HG03565 (cell line): ENCODE data around the gene FTCD.
"Not testable (repeated sequence)": the region's sequence is repeated elsewhere in the genome, so short reads cannot be mapped to it uniquely, and the experiment has no call there.

ENCODE experiments used
- ATAC-seq: cut with Tn5 transposase; IDR thresholded peaks from one replicate; pipeline ENCODE4 v1.9.1; 2021; ENCODE audit warnings: mild to moderate bottlenecking, moderate library complexity; ENCODE audit not compliant: unreplicated experiment

Gene FTCD

GRCh38 chr21:46113497-46114176 lies 41.7 kb downstream of the FTCD start:
- ATAC-seq = no peak

- ATAC-seq = no peak
Observed at GRCh38 chr21:46112725-46113215, 42.6 kb downstream of the FTCD start.

GRCh38 chr21:46111857-46112724 lies 43.3 kb downstream of the FTCD start:
- ATAC-seq = no peak

DNA sequence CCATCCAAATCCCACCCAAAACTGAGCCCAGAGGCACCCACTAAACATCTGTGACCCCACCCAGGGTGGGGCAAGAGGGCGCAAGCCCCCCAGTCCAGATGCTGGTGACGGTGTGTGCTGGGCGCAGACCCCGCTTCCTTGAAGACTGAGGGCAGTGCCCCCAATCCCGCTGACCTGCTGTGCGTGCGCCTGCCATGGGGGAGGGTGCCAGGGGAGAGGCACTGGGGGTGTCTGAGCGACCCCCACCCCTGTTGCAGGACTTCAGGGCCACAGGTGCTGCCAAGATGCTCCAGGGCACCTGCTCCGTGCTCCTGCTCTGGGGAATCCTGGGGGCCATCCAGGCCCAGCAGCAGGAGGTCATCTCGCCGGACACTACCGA lies 44.2 kb downstream of the FTCD start:
- no peak for ATAC-seq

DNA sequence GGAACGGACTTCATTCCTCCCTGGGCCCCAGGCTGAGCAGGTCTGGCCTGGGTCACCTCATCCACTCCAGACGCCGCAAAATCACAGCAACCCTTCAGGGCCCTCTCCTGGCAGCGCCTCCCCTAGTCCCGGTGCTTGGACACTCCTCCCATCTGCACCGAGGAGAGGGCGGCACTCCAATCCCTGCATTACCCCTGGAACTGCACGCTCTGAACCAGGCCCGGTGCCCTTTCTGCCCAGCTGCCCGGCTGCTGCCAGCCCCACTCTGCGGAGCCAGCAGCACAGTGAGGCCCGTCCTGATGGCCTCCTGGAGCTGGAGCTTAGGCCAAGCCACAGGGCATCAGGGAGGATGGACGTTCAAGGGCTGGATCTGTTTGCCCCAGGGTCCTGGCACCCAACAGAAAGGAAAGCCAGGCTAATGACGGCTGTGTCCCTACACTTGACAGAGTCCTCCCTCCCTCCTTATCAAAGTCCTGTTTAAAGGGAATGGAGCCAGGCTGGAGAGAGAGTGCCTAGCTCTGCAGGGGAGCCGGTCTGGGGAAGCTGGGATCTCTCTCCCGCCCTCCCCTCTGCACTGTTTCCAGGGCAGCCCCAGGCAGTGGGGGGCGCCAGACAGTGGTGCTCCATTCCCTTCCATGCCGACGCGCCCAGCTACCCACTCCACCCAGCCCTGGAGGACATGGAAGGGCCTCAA lies 44.7 kb downstream of the FTCD start:
- ATAC-seq = no peak

- ATAC-seq = no peak
Observed at GRCh38 chr21:46109313-46110221, 45.8 kb downstream of the FTCD start.

DNA sequence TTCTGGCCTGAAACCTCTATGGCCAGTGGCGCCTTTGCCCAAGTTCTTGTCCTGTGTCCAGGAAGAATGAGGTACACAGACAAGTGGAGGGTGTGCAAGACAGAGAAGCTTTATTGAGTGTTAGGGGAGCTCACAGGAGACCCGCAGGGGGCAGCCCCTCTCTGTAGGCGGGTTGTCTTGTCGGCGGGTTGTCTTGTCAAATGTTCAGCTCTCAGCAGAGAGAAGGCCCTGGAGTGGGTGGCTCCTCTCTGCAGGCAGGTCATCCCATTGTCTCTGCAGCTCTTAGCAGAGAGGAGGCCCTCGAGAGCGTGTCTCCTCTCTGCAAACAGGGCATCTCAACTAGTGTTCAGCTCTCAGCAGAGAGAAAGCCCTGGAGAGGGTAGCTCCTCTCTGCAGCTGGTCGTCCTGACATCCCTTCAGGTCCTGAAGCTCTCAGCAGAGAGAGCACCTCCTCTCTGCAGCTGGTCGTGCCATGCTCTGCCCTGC lies 46.5 kb downstream of the FTCD start:
- no peak for ATAC-seq

DNA sequence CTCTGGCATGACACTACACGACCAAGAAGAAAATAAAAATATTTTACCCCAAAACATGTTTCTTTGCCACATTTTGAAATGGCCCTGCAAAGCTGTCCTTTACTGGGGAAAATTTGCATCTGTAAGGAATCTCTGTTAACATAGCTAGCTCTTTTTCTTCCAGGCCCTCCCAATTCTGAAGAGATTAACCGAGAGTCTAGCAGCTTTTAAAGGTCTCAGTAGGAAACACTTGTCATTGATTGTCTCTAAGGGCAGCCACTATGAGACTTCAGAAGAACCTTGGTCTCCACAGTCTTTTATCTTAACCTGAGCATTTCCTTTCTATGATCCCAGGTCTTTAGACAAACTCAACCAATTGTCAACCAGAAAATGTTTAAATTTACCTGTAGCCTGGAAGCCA lies 48.0 kb downstream of the FTCD start:
- ATAC-seq = not testable (repeated sequence)

- no peak for ATAC-seq
Observed at GRCh38 chr21:46104104-46104503, 51.3 kb downstream of the FTCD start.

DNA sequence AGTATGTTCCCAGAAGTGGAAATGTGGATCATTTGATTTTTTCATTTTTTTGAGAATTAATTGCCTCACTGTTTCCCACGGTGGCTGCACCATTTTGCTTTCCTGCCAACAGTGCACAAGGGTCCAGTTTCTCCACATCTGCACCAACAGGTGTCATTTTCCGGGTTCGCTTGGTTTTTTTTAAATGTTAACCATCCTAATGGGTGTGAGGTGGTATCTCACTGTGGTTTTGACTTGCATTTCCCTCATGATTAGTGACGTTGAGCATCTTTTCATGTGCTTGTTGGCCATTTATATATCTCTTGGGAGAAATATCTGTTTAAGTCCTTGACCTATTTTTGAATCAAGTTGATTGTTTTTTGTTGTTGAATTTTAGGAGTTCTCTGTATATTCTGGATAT lies 54.5 kb downstream of the FTCD start:
- no peak for ATAC-seq

DNA sequence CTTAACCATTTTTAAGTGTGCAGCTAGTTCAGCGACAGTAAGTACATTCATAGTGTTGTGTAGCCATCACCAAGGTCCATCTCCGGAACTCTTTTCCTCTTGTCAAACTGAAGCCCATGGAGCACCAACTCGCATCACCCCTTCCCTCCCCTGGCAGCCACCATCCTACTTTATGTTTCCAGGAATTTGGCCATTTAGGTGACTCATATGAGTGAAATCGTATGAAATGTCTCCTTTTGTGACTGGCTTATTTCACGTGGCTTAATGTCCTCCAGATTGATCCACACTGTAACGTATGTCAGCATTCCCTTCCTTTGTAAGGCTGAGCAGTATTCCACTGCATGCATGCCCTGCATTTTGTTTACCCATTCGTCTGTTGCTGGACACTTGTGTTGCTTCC lies 55.0 kb downstream of the FTCD start:
- no peak for ATAC-seq

DNA sequence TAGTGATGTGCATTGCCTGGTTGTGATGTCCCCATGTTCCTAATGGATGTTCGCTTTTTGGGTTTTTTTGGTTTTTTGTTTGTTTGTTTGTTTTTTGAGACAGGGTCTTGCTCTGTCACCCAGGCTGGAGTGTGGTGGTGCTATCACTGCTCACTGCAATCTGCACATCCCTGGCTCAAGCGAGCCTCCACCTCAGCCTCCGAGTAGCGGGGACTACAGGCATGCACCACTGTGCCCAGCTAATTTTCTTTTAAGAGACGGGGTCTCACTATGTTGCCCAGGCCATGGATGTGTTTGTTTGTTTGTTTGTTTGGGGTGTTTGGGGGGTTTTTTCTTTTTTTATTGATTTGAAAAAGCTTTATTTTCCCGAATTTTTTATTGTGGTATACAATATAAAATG lies 55.4 kb downstream of the FTCD start:
- no peak for ATAC-seq

GRCh38 chr21:46099476-46099875 lies 55.9 kb downstream of the FTCD start:
- no peak for ATAC-seq

DNA sequence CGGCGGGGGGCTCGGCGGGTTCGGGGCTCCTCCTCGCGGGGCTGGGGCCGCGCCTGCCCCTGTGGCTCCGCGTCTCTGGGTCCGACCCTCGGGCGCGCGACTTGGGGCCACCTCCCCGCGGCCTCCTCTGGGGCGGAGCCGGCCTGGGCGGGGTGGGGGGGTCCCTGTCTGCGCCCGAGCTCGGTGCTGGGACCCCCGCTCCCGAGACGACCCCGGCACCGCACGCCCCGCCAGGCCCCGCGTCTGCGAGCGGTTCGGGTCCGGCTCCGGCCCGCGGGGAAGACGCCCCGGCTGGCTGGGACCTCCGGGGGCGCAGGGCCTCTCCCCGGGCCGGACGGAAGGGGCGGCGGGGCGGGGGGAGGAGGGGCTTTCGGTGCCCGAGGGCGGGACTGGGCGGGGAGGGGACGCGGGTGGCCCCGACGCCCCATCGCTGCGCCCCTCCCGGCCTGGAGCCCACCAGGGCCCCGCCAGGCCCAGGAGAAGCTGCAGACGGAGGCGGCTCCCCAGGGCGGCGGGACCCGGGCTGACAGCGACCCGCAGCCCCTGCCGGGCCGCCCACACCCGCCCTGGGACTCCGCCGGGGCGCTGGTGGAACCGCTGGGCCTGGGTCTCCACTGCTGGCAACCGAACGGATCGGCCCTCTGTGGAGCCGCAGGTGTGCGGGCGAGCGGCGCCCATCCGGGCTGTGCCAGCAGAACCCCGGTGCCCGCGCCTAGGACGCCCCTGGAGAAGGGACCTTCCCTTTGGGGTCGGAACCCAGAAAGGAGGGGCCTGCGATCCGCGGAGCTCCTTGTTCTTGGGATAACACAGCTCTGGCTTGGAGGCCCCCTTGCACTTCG lies 56.9 kb downstream of the FTCD start:
- no peak for ATAC-seq

GRCh38 chr21:46097336-46098293 lies 57.8 kb downstream of the FTCD start, which contains the start of gene COL6A2:
Gene COL6A2, plus strand, starts transcription at chr21:46098112.
- ATAC-seq = no peak

DNA sequence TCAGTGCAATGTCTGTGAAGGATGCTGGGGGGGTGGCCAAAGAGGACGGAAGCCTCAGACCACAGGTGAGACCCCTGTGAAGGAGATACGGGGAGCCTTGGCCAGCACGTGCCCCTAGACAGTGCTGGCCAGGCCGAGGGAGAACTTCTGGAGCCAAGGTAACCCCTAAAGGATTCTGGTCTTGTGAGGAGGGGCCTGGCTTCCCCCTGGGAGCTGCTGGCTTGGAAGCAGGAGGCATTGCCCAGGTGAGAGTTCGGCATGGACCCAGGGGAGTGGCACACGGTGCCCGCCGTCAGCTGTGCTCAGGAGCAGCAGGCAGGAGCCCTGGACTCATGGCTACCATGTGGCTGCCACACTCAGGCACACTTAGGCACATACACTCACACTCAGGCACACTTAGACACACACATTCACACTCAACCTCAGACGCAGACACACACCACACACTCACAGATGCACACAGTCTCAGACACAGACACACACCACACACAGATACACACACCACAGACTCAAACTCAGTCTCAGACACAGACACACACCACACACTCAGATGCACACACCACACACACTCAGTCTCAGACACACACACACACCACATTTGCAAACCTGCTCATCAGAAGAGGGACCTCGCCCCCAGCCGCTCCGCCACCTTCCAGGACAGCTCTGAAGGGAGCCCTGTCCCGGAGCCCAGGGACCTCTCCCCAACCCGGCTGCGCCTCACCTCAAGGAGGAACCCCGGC lies 58.6 kb downstream of the FTCD start:
- ATAC-seq = no peak

GRCh38 chr21:46095814-46096595 lies 59.4 kb downstream of the FTCD start:
- no peak for ATAC-seq
